ENCODE measurements around the gene SSBP2.

The SSBP2 gene

GRCh38 chr5:81389025-81389424 lies 361.9 kb downstream of the SSBP2 start:
- DNase-seq (ENCODE audit: low read depth) = no peak

DNA sequence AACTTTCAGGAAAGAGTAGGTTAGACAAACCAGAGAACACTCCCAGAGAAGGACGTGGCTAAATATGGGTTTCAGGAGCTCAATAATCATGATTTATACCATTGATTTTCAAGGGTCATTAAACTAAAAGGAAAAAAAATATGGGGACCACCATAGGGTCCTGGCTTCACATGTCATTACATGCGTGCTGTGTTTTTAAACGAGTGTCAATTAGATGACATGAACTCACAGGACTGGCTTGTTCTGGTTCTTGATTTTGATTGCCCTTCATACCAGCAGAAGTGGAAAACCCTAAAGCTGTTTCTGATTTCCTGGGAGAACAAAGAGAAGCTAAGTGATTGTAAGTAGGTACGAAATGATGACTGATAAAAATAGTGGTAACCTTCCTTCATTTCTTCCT lies 362.7 kb downstream of the SSBP2 start:
- no peak for DNase-seq (ENCODE audit: low read depth)

- no peak for DNase-seq (ENCODE audit: low read depth)
These were observed 367.0 kb downstream of the SSBP2 start for GRCh38 chr5:81383867-81384266.

DNA sequence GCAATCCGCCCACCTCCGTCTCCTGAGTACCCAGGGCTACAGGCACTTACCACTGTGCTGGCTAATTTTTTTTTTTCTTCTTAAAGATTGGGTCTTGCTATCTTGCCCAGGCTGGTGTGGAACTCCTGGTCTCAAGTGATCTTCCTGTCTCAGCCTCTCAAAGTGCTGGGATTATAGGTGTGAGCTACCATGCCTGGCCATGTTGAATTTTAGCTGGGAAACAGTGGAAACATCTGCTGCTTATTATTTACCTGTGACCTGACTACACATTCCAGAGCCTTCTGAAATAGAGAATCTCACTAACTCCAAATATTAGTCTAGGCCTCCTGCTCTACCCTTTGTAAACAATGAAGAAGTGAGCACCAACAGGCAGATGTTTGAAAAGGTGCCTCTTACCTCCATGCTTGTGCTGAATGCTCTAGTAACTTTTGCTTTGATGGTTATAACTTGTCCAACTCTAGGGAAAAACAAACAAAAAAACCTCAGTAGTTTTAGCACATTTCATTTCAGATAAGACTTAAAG lies 379.5 kb downstream of the SSBP2 start:
- DNase-seq (ENCODE audit: low read depth) = no peak

GRCh38 chr5:81370912-81371311 lies 380.0 kb downstream of the SSBP2 start:
- no peak for DNase-seq (ENCODE audit: low read depth)

- DNase-seq (ENCODE audit: low read depth) = no peak
These were observed 385.4 kb downstream of the SSBP2 start for GRCh38 chr5:81365541-81365940.

DNA sequence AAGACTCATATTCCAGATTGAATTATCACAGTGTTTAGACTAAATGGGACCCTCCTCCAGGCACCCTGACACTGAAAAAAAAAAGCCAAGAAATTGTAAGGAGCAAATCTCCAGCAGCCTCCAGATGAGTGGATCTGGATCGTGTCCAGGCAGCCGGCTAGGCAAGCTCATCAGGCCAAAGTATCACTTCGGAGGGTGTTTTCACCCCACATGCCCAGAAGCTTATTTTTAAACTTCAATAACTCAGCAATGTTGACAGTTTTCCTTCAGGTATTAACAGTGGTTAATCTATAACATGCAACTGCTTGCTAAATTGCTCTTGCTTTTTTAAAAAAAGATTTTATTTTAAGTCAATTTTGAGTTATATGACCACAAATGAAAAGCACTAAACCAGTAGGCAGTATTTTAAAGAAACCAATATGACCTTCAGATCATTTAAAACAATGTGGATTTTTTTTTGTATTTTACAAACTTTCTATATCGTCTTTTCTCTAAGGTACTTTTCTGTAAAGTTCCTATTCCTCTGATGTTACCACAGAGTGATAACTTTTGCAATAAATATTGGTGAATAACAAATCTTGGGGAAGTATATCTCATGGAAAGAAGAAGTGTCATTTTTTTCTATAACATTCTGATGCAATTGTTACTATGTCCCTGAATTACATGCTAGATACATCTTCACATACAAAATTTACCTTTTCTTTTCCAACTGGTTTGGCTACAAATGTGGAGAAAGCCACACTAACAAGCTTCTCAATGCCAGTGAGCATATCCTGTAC lies 387.6 kb downstream of the SSBP2 start:
- no peak for DNase-seq (ENCODE audit: low read depth)

All from ELR (cell line).